Measurements from ENCODE around the gene FAF1.
"Not testable (repeated sequence)": the region's sequence is repeated elsewhere in the genome, so short reads cannot be mapped to it uniquely, and the experiment has no call there.

Gene FAF1

DNA sequence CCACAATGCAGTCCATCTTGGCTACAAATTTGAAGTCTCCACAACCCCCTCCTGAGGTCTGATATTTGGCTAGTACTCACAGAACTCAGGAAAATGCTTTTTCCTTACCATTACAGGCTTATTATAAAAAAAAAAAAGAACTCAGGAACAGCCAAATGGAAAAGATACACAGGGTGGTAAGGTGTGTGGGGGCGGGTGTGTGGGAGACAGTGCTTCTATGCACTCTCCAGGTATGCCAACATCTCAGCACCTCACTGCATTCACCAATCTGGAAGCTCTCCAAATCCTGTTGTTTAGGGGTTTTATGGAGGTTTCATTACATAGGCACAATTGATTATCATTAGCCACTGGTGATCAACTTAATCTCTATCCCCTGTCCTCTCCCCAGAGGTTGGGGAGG lies 126.9 kb downstream of the FAF1 start:
- FAIRE-seq: no peak

DNA sequence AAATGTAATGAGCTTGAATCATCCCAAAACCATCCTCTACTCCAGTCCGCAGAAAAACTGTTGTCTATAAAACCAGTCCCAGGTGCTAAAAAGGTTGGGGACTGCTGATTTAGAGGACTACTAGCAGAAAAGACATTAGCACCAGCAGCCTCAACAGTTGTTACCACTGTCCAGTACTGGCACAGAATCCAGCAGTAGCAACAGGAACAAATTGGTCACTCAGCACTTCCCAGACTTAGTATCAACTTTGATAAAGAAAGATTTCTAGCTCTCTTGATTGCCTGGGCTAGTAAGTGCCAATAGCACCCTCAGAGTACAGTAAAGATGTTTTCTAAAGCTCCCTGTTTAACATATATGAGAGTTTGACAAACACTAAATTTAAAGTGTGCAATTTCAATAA lies 127.9 kb downstream of the FAF1 start:
- FAIRE-seq: no peak

DNA sequence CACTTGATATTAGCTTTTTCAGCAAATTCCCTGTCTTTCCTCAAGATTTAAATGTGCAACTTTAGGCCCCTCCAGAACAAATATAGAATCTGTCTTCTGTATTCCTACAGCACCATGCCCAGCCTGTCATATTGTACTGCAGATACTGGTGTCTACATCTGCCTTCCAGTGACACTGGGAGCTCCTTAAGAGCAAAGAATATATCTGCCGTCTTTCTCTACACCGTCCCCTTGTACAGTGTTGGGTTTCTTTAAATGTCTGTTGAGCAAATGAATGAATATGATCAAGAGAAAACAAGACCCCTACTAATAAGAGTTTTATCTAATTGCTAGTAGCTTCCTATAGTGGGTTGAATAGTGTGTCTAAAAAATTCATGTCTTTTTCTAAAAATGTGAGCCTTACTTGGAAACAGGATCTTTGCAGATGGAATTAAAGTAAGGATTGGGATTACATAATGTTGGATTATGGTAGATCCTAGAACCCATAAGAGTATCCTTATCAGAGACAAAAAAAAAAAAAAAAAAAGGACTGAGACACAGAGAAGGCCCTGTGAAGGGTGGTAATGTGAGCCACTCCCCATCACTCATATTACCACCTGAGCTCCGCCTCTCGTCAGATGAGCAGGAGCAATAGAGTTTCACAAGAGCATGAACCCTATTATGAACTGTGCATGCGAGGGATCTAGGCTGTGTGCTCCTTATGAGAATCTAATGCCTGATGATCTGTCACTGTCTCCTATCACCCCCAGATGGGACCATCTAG lies 128.6 kb downstream of the FAF1 start:
- FAIRE-seq: no peak

DNA sequence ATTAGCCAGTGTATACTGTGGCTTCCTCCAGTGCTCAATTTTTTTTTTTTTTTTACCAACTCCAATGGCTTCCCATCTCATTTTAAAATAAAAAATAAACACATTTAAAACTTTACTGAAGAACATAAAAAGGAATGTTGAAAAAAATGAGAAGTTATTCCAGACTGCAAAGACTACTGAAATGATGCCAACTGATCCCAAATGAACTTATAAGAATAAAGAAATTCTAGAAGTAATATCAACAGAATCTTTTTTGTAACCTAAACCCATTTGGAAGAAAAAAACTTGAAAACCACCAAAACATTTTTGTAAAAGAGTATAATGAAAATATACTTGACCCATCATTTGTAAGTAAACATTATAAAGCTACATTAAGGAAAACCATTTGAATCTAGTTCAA lies 129.4 kb downstream of the FAF1 start:
- no peak for FAIRE-seq

DNA sequence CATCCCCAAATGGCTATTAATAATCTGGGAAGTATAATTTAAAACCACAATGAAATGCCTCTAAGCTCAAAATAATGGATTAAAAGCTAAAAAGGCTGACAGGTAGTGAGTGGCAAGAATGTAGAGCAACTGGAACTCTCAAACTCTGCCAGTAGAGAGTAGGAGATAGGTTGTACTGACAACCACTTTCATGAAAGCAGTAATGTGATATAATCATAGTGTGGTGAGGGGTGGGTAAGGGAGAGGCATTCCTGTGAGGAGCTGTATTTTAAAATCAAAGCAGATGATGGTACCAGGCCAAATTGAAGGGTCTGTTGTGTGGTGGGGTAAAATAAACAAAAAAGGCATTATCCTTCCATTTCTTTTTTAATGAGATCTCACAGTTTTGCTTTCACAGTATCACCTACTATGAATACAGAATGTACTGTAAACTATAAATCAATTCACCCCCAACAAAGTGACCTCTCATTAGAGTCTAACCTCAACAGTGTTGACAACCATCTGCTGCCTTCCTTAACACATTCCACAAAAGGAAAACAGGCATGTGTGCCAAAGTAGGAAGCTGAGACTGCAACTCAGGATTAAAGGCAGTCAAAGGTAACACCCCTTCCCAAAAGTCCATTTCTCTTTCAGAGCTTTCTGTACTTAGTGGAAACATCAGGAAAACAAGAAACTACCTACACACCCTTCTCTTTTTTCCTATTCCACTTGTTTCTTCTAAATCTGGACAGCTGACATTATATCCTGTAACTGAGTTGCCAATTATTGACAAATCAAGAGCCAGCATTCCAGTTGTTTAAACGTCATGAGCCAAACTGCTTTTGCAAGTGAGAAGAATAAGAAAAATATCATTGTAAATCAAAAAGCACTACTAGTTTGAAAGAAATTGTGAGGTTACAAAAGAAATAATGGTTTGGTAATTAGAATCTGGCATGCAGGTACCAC lies 130.8 kb downstream of the FAF1 start:
- no peak for FAIRE-seq

DNA sequence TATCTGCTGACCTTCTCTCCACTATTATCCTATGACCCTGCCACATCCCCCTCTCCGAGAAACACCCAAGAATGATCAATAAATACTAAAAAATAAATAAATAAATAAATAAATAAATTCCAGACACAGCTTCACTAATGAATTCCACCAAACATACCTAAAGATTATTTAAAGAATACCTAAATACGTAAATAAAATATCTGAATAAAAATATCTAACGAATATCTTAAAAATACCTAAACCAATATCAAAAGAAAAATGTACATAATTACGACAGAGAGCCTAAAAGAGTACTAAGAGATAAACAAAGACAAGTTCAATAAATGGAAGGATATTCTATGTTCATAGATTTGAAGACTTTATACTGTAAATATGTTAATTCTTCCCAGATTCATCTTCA lies 132.5 kb downstream of the FAF1 start:
- no peak for FAIRE-seq

DNA sequence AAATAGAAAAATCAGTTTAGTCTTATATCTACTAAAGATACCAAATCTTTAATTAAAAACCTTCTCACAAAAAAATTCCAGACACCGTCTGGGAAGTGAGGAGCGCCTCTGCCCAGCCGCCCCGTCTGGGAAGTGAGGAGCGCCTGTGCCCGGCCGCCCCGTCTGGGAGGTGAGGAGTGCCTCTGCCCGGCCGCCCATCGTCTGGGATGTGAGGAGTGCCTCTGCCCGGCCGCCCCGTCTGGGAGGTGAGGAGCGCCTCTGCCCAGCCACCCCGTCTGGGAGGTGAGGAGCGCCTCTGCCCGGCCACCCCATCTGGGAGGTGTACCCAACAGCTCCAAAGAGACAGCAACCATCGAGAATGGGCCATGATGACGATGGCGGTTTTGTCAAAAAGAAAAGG lies 133.3 kb downstream of the FAF1 start:
- FAIRE-seq: not testable (repeated sequence)

DNA sequence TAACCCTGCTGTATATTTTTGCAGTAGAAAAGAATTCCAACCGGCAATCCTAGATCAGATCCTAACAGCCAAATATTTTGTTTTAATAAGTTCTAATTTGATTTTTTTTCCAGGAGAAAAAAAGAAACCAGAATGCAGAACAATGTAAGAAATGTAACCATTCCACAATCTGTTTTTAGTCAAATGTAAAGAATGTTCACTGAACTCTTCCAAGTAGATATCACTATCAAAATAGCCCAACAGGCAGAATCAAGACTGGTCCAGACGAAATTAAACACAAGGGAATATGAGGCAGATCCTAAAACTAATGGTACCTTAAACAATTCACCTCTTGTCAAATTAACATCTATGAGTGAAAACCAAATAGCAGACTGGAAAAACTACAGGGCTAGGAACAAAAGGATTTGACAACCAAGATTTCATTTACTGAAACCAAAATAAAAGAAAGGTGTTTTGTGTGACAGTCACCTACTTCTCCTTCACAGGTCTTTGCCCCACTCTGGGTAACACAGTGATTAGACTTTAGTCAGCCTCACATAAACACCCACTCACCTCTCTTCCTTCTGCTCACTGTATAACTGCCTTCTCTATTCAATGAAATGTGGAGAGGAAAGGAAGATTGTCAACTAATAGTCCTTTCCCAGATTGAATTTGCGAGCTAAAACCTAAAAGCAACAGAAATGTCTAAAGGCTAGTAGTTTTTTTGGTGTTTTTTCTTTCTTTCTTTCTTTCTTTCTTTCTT lies 137.9 kb downstream of the FAF1 start:
- FAIRE-seq: no peak

DNA sequence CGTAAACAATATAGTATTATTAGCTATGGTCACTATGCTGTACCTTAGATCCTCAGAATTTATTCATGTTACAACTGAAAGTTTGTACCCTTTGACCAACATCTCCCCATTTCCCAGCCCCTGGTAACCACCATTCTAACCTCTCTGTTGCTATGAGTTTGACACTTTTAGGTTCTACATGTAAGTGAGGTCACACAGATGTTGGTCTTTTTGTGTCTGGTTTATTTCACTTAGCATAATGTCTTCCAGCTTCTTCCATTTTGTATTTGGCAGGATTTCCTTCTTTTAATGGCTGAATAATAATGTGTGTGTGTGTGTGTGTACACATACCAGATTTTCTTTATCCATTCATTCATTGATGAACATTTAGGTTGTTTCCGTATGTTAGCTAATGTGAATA lies 139.5 kb downstream of the FAF1 start:
- FAIRE-seq: no peak

DNA sequence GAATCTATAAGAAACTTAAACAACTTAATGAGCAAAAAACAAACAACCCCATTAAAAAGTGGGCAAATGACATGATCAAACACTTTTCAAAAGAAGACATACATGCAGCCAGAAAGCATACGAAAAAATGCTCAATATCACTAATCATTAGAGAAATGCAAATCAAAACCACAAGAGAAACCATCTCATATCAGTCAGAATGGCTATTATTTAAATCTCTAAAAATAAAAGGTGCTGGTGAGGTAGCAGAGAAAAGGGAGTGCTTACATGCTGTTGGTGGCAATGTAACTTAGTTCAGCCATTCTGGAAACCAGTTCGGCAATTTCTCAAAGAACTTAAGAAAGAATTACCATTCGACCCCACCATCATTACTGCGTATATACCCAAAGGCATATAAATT lies 147.7 kb downstream of the FAF1 start:
- no peak for FAIRE-seq

DNA sequence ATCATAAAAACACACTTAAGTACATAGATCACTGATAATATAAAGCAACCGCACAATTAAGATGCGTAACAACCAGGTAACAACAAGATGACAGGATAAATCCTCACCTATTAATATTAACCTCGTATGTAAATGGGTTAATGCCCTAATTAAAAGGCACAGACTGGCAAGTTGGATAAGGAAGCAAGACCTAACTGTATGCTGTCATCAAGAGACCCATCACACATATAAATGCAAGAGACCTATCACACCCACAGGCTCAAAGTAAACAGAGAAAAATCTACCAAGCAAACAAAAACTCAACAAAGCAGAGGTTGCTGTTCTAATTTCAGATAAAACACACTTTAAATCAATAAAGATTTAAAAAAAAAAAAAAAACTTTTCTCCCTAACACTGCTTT lies 151.8 kb downstream of the FAF1 start:
- FAIRE-seq: no peak

DNA sequence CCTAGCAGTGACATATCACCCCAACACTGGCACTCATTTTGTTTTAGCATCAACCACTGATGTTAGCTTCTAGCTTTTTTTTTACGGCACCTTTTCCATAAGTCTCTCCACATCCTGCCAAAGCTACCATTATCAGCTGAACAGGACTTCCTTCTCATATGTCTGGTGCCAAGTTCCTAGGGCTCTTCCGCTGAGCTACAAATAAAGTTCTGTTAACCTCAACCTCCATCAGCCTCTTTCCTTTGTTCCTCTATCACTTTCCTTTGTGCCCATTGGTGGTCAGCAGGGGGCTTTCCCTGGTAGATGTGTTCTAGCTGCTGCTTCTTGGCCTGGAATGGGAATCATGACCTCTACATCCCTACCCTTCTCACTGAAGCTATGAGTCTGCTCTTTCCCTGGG lies 163.8 kb downstream of the FAF1 start:
- FAIRE-seq: no peak

DNA sequence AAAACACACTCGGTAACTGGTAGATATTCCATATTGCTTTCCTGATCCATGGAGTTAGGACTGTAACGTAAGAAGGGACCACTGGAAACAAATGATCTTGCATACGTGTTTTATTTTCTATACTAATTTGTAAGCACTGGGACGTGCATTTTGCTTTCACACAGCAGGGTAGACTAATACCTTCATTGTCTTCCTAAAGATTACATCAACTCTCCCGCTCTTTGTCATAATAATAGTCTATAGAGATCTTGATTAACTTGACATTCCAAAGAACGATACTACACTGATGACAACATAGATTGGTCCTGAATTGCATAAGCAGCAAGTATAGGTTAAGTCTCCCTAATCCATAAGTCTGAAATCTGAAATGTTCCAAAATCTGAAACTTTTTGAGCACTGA lies 166.5 kb downstream of the FAF1 start:
- FAIRE-seq: no peak

DNA sequence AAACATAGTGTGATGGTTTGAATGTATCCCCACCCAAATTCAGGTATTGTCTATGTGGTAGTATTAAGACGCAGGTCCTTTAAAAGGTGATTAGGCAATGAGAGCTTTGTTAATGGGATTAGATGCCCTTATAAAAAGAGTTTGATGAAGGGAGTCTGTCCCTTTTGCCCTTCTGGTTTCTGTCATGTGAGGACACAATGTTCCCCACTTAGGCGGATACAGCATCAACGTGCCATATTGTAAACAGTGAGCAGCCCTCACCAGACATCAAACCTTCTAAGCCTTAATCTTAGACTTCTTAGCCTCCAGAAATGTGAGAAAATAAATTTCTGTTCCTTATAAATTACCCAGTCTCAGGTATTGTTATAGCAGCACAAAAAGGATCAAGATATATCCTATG lies 172.8 kb downstream of the FAF1 start:
- FAIRE-seq: no peak

DNA sequence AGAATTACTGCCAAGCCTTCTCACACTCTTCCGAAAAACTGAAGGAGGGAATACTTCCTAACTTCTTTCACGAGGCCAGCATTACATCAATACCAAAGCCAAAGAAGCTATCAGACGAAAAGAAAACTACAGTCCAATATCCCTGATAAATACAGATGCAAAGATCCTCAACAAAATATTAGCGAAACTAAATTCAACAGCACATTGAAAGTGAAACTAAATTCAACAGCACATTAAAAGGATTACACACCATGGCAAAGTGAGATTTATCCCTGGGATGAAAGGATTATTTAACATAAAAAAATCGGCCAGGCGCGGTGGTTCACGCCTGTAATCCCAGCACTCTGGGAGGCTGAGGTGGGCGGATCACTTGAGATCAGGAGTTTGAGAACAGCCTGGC lies 176.8 kb downstream of the FAF1 start:
- FAIRE-seq: no peak

DNA sequence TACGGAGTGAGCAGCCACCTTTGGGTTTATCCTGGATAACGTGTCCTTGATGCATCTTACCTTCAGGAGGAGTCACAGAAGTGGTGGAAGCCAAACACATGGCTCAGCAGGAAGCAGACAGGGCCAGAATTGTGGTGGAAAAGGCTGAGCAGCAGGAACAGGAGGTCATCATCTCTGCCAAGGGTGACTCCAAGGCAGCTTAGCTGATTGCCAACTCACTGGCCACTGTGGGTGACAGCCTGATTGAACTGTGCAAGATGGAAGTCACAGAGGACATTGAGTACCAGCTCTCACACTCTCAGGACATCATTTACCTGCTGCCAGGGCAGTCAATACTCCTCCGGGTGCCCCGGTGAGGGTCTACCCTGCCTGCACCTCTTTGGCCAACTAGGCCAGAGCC lies 179.3 kb downstream of the FAF1 start:
- no peak for FAIRE-seq

DNA sequence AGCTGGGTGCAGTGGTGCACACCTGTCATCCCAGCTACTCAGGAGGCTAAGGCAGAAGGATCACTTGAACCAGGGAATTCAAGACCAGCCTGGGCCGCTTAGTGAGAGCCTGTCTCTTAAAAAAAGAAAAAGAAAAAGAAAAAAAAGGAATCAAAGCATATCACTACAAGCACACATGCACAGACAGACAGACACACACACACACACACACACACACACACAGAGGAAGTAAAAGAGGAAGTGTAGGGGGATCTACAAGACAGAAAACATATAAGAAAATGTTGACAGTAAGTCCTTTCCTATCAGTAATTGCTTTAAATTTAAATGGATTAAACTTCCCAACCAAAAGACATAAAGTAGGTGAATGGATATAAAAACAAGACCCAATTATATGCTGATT lies 180.3 kb downstream of the FAF1 start:
- FAIRE-seq: no peak

DNA sequence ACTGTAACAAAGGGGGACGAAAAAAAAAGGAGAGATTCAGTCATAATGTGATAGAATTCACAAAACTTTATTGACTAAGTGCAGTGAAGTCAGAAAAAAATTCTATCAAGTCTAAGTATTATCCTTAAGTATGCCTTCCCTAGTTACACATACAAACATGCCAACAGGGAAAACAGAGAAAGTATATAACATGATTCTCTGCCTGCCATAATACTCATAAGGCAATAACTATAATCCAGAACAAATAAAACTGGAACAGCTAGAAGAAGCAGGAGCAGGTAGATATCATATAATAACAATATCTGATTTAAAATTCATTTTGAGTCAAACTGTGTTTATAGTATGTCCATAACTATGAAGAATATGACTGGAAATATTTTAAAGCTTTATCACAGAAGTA lies 184.3 kb downstream of the FAF1 start:
- no peak for FAIRE-seq

DNA sequence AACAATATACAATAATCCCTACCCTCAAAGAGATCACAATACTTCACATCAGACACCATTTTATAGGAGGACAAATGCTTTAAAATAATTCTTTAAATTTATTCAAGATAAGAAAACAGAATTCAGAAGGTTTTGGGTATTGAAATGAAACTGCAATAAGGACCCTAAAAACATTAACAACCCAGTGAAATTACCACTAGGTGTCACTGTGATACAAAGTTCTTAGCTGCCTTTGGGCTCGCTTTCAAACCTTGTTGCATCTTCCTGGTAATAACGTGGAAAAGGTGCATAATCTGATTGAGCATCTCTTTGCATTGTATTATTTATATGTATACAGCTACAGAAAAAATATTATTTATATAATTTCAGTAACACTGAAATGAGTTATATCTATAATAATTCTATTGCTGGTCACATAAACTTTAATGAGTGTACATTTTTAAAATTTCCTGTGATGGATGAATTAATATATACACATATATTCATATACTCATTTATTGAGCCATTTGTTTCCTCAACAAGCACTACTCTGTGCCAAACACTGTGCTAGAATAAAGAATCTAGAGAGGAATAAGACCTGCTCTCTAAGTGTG lies 185.2 kb downstream of the FAF1 start:
- FAIRE-seq: peak; percentile 91

DNA sequence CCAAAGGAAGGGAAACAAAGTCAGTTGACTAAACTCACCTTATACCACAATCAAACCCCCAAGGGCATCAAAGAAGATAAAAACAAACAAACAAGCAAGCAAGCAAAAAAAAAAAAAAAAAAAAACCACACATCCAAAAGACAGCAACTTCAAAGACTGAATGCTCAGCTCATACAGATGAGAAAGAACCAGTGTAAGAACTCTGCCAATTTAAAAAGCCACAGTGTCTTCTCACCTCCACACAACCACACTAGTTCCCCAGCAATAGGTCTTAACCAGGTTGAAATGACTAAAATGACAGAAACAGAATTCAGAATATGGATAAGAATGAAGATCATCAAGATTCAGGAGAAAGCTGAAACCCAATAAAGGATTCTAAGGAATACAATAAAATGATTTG lies 193.4 kb downstream of the FAF1 start:
- no peak for FAIRE-seq

DNA sequence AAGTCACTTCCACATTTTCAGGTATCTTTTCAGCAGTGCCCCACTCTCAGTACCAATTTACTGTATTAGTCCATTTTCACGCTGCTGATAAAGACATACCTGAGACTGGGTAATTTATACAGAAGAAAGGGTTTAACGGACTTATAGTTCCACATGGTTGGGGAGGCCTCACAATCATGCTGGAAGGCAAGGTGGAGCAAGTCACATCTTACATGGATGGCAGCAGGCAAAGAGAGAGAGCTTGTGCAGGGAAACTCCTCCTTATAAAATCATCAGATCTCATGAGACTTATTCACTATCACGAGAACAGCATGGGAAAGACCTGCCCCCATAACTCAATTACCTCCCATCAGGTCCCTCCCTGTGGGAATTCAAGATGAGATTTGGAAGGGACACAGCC lies 203.5 kb downstream of the FAF1 start:
- not testable (repeated sequence) for FAIRE-seq

DNA sequence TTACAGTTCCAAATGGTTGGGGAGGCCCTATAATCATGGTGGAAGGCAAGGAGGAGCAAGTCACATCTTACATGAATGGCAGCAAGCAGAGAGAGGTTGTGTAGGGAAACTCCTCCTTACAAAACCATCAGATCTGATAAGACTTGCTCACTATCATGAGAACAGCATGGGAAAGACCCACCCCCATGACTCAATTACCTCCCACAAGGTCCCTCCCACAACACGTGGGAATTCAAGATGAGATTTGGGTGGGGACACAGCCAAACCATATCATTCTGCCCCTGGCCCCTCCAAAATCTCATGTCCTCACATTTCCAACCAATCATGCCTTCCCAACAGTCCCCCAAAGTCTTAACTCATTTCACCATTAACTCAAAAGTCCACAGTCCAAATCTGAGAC lies 205.3 kb downstream of the FAF1 start:
- FAIRE-seq: not testable (repeated sequence)

DNA sequence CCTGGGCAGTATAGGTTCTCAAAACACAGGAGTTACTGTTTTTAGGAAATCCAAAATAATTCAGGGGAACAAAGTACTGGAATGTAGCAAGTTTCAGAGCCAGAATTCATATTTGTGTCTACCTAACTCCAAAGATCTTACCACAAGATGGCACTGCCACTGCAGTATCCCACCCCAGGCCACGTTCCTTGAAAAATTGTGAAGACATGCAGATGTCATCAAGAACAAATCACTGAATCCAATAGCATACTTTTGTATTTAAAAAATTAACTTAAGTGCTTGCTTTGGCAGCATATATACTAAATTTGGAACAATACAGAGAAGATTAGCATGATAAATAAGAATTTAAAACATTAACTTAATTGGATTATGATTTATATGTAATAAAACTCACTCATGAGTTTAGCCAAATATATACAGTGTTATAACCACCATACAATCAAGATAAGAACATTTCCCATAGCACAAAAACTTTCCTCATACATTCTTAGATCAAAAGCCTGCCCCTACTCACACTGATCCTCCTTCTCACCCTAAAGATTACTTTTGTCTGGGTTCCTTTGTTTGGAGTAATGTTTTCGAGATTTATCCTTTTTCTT lies 209.9 kb downstream of the FAF1 start:
- peak; percentile 69 for FAIRE-seq

All from islet of Langerhans (tissue), 1 donor.